Measurements from ENCODE around the gene VPS54.
"Not testable (repeated sequence)": the region's sequence is repeated elsewhere in the genome, so short reads cannot be mapped to it uniquely, and the experiment has no call there.

Gene VPS54

GRCh38 chr2:64023485-64024258, 4.4 kb upstream of the VPS54 start:
- no peak for DNase-seq

GRCh38 chr2:64021578-64021977, 2.4 kb upstream of the VPS54 start:
- DNase-seq: no peak

GRCh38 chr2:64019975-64020528, 824 bp upstream of the VPS54 start:
- no peak for DNase-seq

DNA sequence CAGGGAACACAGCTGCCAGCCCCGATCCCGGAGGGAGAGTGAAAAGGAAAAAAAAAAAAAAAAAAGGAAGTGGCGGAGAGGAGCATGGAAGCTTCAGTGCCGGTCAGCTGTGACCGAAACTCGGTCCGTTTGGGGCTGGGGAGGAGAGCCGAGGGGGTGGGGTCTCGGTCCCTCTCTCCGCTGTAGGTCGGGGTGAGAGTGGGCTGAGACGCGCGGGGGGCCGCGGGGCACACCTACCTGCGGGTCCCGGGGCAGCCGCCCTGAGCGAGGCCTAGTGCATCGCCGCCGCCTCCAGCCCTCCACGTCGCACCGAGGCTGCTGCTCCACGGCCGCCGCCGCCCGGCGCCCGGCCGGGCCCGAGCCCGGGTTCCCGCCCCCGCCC, 536 bp downstream of the VPS54 start:
- no peak for DNase-seq

DNA sequence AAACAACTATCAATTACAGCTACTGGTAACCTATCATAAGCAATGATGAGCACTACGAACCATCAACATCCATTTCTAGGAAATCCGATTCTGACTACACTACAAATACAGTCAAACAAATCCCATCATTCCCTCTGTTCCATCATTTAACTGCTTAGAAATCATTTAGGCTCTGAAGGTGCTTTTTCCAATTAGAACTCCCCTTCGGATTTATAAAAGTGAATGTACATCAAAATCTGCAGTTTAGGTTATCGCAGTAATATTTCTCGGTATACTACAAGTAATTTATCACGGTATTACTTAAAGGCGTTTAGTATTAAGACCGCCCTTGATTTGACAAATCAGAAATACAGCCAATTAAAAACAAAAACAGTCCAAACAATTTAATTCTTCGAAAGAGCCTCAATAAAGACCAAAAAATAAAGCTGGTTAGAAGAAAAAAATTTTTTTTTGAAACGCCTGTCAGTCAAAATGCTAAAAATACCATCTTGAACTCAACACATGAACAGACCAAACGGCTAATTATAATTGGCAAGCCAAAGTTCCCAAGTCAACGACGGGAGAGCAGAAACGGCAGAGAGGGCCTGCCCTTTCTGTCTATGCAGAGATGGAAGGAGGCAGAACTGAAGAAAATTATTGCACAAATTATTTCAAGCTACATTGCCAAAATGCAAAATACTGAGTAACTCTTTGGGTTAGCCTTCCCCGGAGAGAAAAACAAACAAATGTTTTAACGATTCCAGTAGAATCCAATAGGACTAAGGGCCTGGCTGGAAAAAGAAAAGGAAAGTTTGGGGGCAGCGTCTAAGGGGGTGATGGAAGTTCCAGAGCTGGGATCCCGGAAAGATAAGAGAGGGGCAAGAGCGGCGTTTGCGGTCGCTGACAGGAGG, 1.2 kb downstream of the VPS54 start:
- DNase-seq: peak; percentile 60

GRCh38 chr2:64015898-64016297, 3.3 kb downstream of the VPS54 start:
- no peak for DNase-seq

GRCh38 chr2:64015391-64015790, 3.8 kb downstream of the VPS54 start:
- no peak for DNase-seq

DNA sequence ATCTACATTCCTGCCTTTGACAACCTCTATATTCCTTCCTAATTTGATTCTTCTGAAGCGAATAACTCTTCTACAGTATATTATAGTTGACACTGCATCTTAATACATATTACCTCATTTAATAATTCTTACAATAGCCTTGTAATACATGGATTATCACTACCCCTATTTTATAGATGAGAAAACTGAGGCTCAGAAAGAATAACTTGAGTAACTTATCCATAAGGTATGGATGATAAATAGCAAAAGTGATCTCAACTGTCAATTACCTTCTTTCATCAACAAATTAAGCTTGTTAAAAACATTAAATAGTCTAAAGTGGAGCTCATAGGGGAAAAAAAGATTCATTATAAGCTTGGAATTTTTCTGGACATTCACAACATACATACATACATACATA, 4.6 kb downstream of the VPS54 start:
- no peak for DNase-seq

GRCh38 chr2:64013053-64013452, 6.2 kb downstream of the VPS54 start:
- no peak for DNase-seq

DNA sequence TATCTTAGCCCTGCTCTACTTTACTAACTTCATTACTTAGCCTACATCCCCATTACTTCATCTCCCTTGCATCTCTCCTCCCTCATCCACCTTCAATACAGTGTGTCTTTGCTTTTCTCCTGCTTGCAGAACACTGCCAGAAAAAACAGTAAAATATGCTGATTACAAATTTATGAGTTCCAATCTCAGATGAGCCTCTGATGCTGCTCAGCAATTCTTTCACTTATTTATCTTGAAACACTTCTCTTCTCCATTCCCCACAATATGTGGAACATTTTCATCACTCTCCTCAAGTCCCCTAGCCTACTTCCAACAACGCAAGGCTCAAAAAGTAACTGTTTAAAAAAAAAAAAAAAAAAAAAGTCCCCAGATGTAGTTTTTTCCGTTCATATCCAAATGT, 7.1 kb downstream of the VPS54 start:
- DNase-seq: no peak

DNA sequence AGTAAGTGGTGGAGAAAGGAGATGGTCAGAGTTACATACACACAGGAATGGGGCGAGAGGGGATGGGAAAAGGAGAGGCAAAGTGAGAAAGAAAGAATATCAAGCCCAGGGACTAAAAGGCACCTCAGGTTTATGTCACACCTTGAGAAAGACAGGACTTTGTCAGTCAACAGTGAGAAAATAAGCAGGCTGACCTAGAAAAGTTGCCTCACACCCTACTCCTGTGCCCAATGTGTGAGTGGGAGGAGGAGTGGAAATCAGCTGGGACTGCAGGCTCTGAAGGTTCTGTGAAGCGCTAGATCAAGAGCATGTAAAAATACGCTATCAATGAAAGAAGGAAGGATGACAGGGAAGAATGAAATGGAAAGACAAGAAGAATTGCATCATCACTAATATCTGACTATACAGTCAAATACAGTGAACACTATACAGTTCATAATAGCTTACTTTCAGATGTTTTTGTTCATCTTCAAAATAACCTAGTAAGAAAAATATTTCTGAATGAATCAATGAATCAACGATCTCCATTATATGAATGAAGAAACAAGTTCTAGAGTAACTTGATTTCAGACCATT, 10.7 kb downstream of the VPS54 start:
- DNase-seq: no peak

- DNase-seq: no peak
These were observed 11.3 kb downstream of the VPS54 start for GRCh38 chr2:64007924-64008323.

DNA sequence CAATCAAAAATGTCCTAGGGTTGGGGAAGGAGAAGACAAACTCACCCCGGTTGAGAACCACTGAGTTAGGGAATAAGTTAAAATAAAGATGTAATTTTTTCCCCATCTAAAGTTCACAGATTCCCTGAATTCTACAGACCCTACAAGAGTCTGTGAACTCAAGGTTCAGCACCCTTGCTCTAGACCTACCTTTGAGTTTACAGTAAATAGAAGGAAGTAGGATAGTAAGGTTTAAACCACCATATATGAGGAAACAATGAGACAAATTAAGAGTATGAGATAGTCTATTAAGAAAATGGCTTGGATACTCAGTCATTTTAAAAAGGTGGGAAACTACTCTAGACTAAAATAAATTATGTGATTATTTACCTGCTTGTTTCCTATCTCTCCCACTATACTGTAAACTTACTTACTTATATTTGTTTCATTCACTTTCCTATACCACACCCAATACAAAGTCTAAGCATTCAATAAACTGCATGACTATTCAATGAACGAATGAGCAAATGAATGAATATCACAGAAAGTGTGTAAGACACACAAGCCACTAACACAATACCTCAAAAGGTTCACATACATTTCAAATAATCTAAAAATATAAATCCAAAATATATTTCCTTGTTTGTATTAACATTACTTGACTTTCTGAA, 13.4 kb downstream of the VPS54 start:
- no peak for DNase-seq

DNA sequence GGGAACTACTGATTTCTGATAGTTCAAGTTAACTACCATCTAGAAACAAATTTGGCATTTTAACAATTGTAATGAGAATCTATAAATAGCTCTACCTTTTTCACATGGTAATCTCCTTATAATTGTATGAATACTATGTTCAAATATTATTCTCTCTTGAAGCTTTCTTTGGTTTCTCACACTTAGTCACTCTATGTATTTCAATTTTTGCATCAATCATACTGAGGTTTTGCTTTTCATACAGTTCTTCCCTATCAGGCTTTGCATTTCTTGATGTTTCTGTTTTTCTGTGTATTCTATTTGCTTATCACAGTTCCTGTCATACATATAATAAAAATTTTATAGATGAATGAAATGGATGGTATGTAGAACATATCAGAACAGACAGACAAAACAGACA, 16.0 kb downstream of the VPS54 start:
- no peak for DNase-seq

GRCh38 chr2:64001382-64002101, 17.7 kb downstream of the VPS54 start:
- no peak for DNase-seq

- DNase-seq: no peak
These were observed 18.4 kb downstream of the VPS54 start for GRCh38 chr2:64000630-64001381.

- DNase-seq: no peak
These were observed 20.2 kb downstream of the VPS54 start for GRCh38 chr2:63999049-63999448.

DNA sequence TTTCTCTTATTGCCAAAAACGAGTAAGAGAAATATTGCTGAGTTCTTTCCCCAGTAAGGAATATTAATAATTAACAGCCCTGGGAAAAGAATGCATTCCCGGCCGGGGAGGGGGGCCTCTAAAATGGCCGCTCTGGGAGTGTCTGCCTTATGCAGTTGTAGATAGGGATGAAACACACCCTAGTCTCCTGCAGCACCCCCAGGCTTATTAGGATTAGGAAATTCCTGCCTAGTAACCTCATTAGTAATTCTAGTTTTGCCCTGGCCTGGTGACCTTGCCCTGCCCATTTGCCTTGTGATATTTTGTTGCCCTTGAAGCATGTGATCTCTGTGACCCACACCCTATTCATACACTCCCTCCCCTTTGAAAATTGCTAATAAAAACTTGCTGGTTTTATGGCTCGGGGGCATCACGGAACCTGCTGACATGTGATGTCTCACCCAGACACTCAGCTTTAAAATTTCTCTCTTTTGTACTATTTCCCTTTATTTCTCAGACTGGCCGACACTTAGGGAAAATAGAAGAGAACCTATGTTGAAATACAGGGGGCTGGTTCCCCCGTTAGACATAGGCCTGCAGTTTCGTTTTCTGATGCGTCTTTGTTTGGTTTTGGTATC, 22.5 kb downstream of the VPS54 start:
- DNase-seq: not testable (repeated sequence)

GRCh38 chr2:63994329-63995070, 24.7 kb downstream of the VPS54 start:
- DNase-seq: not testable (repeated sequence)

DNA sequence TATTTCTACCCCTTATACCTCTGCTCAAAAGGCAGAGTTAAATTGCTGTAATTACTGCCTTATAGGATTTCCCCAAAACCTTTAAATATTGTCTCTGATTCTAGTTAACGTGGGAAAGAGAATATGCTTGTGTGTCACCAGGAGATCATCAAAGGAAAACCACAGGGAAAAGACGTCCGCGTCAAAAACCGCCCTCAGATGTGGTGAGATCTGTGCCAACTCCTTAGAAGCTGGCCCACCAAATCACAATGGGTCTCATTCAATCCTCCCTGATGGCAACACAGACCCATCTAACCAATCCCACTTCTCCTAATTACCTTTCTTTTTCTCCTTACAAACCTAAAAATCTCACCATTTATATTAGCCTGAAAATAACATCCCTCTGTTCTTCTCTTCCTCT, 25.4 kb downstream of the VPS54 start:
- no peak for DNase-seq

All from NCI-H1694 treated with DMSO at 0.1 percent for 48 hours (cell line).